HG02798 (cell line): ENCODE data around the gene INSYN2B.

ENCODE experiments used
- ATAC-seq: cut with Tn5 transposase; IDR thresholded peaks from one replicate; pipeline ENCODE4 v1.9.1; 2021; ENCODE audit warnings: mild to moderate bottlenecking; ENCODE audit not compliant: unreplicated experiment, poor library complexity

The INSYN2B gene

GRCh38 chr5:169827769-169828168, 152.5 kb downstream of the INSYN2B start:
- ATAC-seq = no peak

- ATAC-seq = no peak
Measured at GRCh38 chr5:169826618-169827017, 153.7 kb downstream of the INSYN2B start.

GRCh38 chr5:169817031-169817430, 163.3 kb downstream of the INSYN2B start:
- ATAC-seq = no peak

- no peak for ATAC-seq
Measured at GRCh38 chr5:169814522-169814921, 165.8 kb downstream of the INSYN2B start.
